SK-MEL-5 (cell line): ENCODE results near the gene MAJIN. TPM values are rescaled to one million over a fixed set of nuclear protein-coding genes. Genes with fewer than 3 reads are reported as not detected.

Source experiments
- DNase-seq: peaks from one replicate; pipeline ENCODE4 v3.0.0-alpha.2; 2016; ENCODE audit warnings: low read depth, low spot score
- in situ Hi-C: cut with HindIII; loops from 2 replicates; pipeline ENCODE4 v1.10.0; 2016; ENCODE audit warnings: low sequenced_read_pairs, high pct_unique_total_duplicates, low pct_unique_long_range_greater_than_20kb
- total RNA-seq: library from RNA; depleted of rRNA; stranded (reverse); fragments of >200 nt; shearing (Covaris generic); gene quantifications from 2 replicates; pipeline ENCODE4 v1.2.3, GENCODE V29; 2014

The MAJIN gene
- total RNA-seq, 1 experiment from 2014 or later: not detected

GRCh38 chr11:64920124-64920523 lies 51.8 kb downstream of the MAJIN start:
- in situ Hi-C loops: no loop called here
- DNase-seq: no peak

- in situ Hi-C loops: no loop called here
Measured at GRCh38 chr11:64919627-64920026, 52.3 kb downstream of the MAJIN start.

GRCh38 chr11:64918017-64918416 lies 53.9 kb downstream of the MAJIN start:
- peak; percentile 42 for DNase-seq
- in situ Hi-C loops: no loop called here

More at GRCh38 chr11:64919627-64920026, 52.3 kb downstream of the MAJIN start:
- no peak for DNase-seq

GRCh38 chr11:64917663-64917995 lies 54.3 kb downstream of the MAJIN start:
- in situ Hi-C loops: no loop called here
- DNase-seq: no peak

GRCh38 chr11:64916775-64917662 lies 54.9 kb downstream of the MAJIN start, which contains the start of gene ATG2A:
Gene ATG2A, minus strand, starts transcription at chr11:64917209. Its CDS starts 74 bp downstream, at chr11:64917135.
- in situ Hi-C loops: no loop called here
- DNase-seq: peak; percentile 98

- peak; percentile 40 for DNase-seq
- in situ Hi-C loops: no loop called here
Measured at GRCh38 chr11:64916040-64916774, 55.7 kb downstream of the MAJIN start.

- in situ Hi-C loops: no loop called here
- DNase-seq: no peak
Measured at GRCh38 chr11:64915376-64915887, 56.5 kb downstream of the MAJIN start.

- no peak for DNase-seq
- in situ Hi-C loops: no loop called here
Measured at GRCh38 chr11:64914123-64914522, 57.8 kb downstream of the MAJIN start.

GRCh38 chr11:64913171-64913727 lies 58.7 kb downstream of the MAJIN start:
- in situ Hi-C loops: no loop called here
- DNase-seq: no peak

- DNase-seq: no peak
- in situ Hi-C loops: no loop called here
Measured at GRCh38 chr11:64911689-64912088, 60.2 kb downstream of the MAJIN start.

- DNase-seq: no peak
- in situ Hi-C loops: no loop called here
Measured at GRCh38 chr11:64911142-64911541, 60.8 kb downstream of the MAJIN start.

- DNase-seq: no peak
Measured at GRCh38 chr11:64910451-64911093, 61.3 kb downstream of the MAJIN start.

GRCh38 chr11:64909653-64910343 lies 62.1 kb downstream of the MAJIN start:
- DNase-seq: no peak

More at GRCh38 chr11:64910451-64911093, 61.3 kb downstream of the MAJIN start:
- in situ Hi-C loops: no loop called here

GRCh38 chr11:64908766-64909165 lies 63.1 kb downstream of the MAJIN start:
- in situ Hi-C loops: no loop called here
- DNase-seq: no peak

More at GRCh38 chr11:64909653-64910343, 62.1 kb downstream of the MAJIN start:
- in situ Hi-C loops: no loop called here

GRCh38 chr11:64906314-64906635 lies 65.6 kb downstream of the MAJIN start:
- in situ Hi-C loops: no loop called here
- no peak for DNase-seq

GRCh38 chr11:64905516-64906313 lies 66.2 kb downstream of the MAJIN start:
- in situ Hi-C loops: no loop called here
- no peak for DNase-seq
